Gastrocnemius medialis (tissue), 4 donors: ENCODE data around the gene USP17L17.
"Not testable (repeated sequence)": the region's sequence is repeated elsewhere in the genome, so short reads cannot be mapped to it uniquely, and the experiment has no call there.

ENCODE experiments used
- CTCF ChIP-seq, 5 experiments: fragments of 450-650 bp in 3 of 5; fragments of 200-600 bp in 2 of 5; sonication (generic) in 2 of 5; IDR thresholded peaks in 4 of 5; conservative IDR thresholded peaks in 1 of 5; 1 replicate in 4 of 5; 2 replicates in 1 of 5; pipeline ENCODE4 v1.5.1; 2016 to 2019; ENCODE audit warnings: antibody characterized with exemption in 5 of 5, mild to moderate bottlenecking in 3 of 5, moderate library complexity in 3 of 5
- POLR2A ChIP-seq, 2 donors: fragments of 450-650 bp; IDR thresholded peaks; one replicate each; pipeline ENCODE4 v1.6.1; 2017; ENCODE audit warnings: antibody characterized with exemption in 2 of 2, mild to moderate bottlenecking in 2 of 2, moderate library complexity in 2 of 2

- not testable (repeated sequence) for TF ChIP-seq CTCF (IDR thresholded peaks at IDR 0.05 in 4 of 5, conservative IDR thresholded peaks at IDR 0.05 in 1 of 5); POLR2A (IDR thresholded peaks at IDR 0.05)
Observed at GRCh38 chr4:9219852-9220251, 23.8 kb upstream of the USP17L17 start, which contains the start of gene USP17L12.
